ENCODE results near the gene VIPR2. TPM values are rescaled to one million over a fixed set of nuclear protein-coding genes. Genes with fewer than 3 reads are reported as not detected.

The VIPR2 gene
- total RNA-seq, 2 donors from 2014 or later: not detected

DNA sequence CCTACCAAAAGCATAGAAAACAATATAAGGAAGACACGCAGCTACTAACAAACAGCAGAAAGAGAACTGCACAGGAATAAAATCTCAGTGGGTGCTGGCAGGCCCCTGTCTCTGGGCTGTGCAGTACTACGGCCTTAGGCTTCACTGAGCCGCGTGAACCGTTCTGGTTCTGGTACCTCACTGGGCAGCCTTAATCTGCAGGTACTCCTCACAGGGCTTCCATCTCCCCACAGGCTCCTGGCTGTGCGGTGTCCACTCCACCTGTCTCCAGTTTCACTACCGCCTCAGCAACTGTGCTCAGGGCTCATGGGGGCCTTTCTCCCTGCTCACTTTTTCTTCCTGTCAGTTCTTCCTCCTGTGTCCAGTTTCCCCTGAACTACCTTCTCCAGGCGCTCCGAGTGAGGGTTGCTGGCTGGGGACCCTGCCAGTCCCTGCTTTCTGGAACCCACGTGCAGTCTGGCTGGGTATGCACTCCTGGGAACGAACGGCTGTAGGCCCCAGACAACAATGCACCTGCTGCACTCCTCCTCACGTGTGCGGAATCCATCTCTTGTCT is 75.7 kb downstream of the VIPR2 start:
- ATAC-seq (no peak), DNase-seq (no peak)
- H3K4me1 Mint-ChIP-seq: peaks cover 29% of the 10 kb centered on the region
- H3K36me3 Mint-ChIP-seq (ENCODE audit: low read depth): no peaks in the 10 kb centered on the region
- H3K27ac Mint-ChIP-seq: peak overlapping the region; percentile 91
- H3K4me3 Mint-ChIP-seq: peak overlapping the region; percentile 52
- H3K9me3 ChIP-seq (ENCODE audit: control insufficient read depth, low read length, poor library complexity, severe bottlenecking): no peaks in the 10 kb centered on the region
- H3K27me3 Mint-ChIP-seq: no peaks in the 10 kb centered on the region

DNA sequence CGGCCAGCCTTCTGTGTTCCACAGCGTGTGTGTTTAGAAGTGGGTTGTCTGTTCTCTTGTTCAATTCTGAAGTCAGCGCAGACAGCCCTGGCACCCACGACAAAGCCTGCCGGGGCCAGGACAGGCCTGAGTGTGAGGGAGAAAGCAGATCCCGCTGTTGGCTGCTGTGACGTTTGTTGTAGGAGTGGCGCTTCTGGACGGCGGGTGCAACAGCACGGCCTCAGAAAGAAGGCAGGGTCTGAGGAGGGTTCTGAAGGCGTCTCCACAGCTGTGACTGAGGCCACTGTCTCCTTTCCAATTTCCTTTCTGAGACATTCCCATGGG is 76.2 kb downstream of the VIPR2 start:
- Mint-ChIP-seq H3K4me3 (peak overlapping the region; percentile 52), H3K4me1 (peaks cover 29% of the 10 kb centered on the region), H3K27ac (peak overlapping the region; percentile 84), H3K27me3 (no peaks in the 10 kb centered on the region), H3K36me3 (ENCODE audit: low read depth) (no peaks in the 10 kb centered on the region)
- ATAC-seq: peak; percentile 53
- H3K9me3 ChIP-seq (ENCODE audit: control insufficient read depth, low read length, poor library complexity, severe bottlenecking): no peaks in the 10 kb centered on the region
- no peak for DNase-seq

- Mint-ChIP-seq H3K4me3 (peak overlapping the region; percentile 52), H3K27ac (peak overlapping the region; percentile 84), H3K27me3 (no peaks in the 10 kb centered on the region), H3K4me1 (peaks cover 29% of the 10 kb centered on the region), H3K36me3 (ENCODE audit: low read depth) (no peaks in the 10 kb centered on the region)
- no peaks in the 10 kb centered on the region for H3K9me3 ChIP-seq (ENCODE audit: control insufficient read depth, low read length, poor library complexity, severe bottlenecking)
- no peak for ATAC-seq
- no peak for DNase-seq
These were observed 76.8 kb downstream of the VIPR2 start for GRCh38 chr7:159067576-159068487.

DNA sequence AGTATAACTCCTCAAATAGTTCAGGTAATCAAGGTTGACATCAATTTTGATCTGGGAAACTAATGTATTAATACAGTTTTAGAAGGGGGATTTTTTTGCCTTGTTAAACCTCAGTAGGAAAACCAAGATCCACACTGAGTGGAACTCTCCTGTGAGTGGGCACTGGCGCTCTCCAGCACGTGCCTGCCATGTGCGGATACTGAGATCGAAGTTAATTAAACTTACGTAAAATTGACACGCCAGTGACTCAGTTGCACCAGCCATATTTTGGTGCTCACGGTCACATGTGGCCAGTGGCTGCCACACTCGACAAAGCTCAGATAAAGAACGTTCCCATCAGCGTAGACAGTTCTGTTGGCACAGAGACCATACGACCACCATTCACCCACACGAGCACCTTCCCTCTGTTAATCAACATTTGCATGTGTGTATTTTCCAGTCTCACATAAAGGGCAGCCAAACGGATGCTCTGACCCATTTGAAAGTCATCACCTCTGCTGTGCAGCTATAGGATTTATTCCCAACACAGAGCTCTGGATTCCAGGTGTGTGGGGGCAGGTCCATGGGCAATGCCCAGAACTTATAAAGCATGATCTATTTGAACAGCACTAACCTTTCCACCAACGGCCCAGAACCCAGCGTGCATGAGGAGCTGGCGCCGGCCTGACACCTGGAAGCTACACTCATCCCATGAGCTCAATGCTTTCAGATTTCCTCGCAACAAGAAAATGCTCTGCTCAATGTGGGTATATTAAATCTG is 77.7 kb downstream of the VIPR2 start:
- DNase-seq (no peak), ATAC-seq (no peak)
- H3K4me3 Mint-ChIP-seq: peak overlapping the region; percentile 31
- H3K9me3 ChIP-seq (ENCODE audit: control insufficient read depth, low read length, poor library complexity, severe bottlenecking): no peaks in the 10 kb centered on the region
- peaks cover 29% of the 10 kb centered on the region for H3K4me1 Mint-ChIP-seq
- H3K36me3 Mint-ChIP-seq (ENCODE audit: low read depth): no peaks in the 10 kb centered on the region
- no peaks in the 10 kb centered on the region for H3K27me3 Mint-ChIP-seq
- H3K27ac Mint-ChIP-seq: no peak overlapping the region

- DNase-seq: no peak
- H3K4me1 Mint-ChIP-seq: peaks cover 24% of the 10 kb centered on the region
These were observed 78.7 kb downstream of the VIPR2 start for GRCh38 chr7:159065852-159066480.

DNA sequence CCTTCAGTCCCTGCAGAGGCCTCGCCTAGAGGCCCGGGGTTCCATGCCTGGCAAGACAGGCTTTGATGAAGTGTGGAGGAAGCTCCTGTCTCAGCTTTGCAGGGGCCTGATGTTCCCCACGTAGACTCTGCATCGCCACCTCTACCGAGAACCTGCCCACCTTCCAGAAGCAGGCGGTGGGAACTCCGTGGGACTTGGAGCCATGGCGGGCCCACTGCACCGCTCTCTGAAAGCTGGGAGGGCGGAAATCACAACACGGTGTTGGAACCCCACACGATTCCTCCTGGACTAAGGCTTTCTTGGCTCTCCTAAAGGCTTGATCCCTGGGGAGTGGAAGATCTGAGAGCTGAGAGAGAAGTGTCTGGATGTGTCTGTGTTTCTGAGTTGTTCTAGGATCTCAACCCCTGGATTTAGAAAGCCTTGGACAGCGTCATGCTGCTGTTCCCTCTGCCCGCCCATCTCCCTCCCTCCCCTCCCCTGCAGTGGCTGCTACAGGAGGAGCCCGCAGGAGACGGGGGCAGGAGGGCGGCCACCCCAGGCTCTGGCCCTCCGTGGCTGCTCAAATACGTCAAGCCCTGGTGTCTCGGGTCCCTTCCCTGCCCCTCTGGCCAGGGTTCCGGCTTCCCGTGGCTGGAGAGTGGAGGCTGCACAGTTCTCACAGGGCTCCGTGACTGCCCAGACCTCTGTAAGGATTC is 79.7 kb downstream of the VIPR2 start:
- no peak overlapping the region for H3K4me3 Mint-ChIP-seq
- ATAC-seq (no peak), DNase-seq (no peak)
- no peaks in the 10 kb centered on the region for H3K36me3 Mint-ChIP-seq (ENCODE audit: low read depth)
- no peaks in the 10 kb centered on the region for H3K9me3 ChIP-seq (ENCODE audit: control insufficient read depth, low read length, poor library complexity, severe bottlenecking)
- no peaks in the 10 kb centered on the region for H3K27me3 Mint-ChIP-seq
- peaks cover 17% of the 10 kb centered on the region for H3K4me1 Mint-ChIP-seq
- H3K27ac Mint-ChIP-seq: no peak overlapping the region

More at GRCh38 chr7:159065852-159066480, 78.7 kb downstream of the VIPR2 start:
- ATAC-seq: no peak
- Mint-ChIP-seq H3K36me3 (ENCODE audit: low read depth) (no peaks in the 10 kb centered on the region), H3K27me3 (no peaks in the 10 kb centered on the region), H3K4me3 (no peak overlapping the region), H3K27ac (no peak overlapping the region)
- H3K9me3 ChIP-seq (ENCODE audit: control insufficient read depth, low read length, poor library complexity, severe bottlenecking): no peaks in the 10 kb centered on the region

- Mint-ChIP-seq H3K4me3 (no peak overlapping the region), H3K27me3 (no peaks in the 10 kb centered on the region), H3K27ac (no peak overlapping the region), H3K4me1 (peaks cover 11% of the 10 kb centered on the region), H3K36me3 (ENCODE audit: low read depth) (no peaks in the 10 kb centered on the region)
- H3K9me3 ChIP-seq (ENCODE audit: control insufficient read depth, low read length, poor library complexity, severe bottlenecking): no peaks in the 10 kb centered on the region
- no peak for ATAC-seq
- DNase-seq: no peak
These were observed 80.4 kb downstream of the VIPR2 start for GRCh38 chr7:159064121-159064815.

GRCh38 chr7:159063046-159063840 is 81.4 kb downstream of the VIPR2 start:
- no peak overlapping the region for H3K27ac Mint-ChIP-seq
- no peaks in the 10 kb centered on the region for H3K9me3 ChIP-seq (ENCODE audit: control insufficient read depth, low read length, poor library complexity, severe bottlenecking)
- no peaks in the 10 kb centered on the region for H3K27me3 Mint-ChIP-seq
- H3K4me1 Mint-ChIP-seq: peaks cover 3% of the 10 kb centered on the region
- ATAC-seq (no peak), DNase-seq (no peak)
- H3K4me3 Mint-ChIP-seq: no peak overlapping the region
- H3K36me3 Mint-ChIP-seq (ENCODE audit: low read depth): no peaks in the 10 kb centered on the region

GRCh38 chr7:159062569-159062968 is 82.1 kb downstream of the VIPR2 start:
- Mint-ChIP-seq H3K36me3 (ENCODE audit: low read depth) (no peaks in the 10 kb centered on the region), H3K27ac (no peak overlapping the region), H3K4me3 (no peak overlapping the region), H3K4me1 (no peaks in the 10 kb centered on the region), H3K27me3 (no peaks in the 10 kb centered on the region)
- no peaks in the 10 kb centered on the region for H3K9me3 ChIP-seq (ENCODE audit: control insufficient read depth, low read length, poor library complexity, severe bottlenecking)
- ATAC-seq: no peak
- no peak for DNase-seq

- DNase-seq (no peak), ATAC-seq (no peak)
- no peaks in the 10 kb centered on the region for H3K36me3 Mint-ChIP-seq (ENCODE audit: low read depth)
- H3K9me3 ChIP-seq (ENCODE audit: control insufficient read depth, low read length, poor library complexity, severe bottlenecking): no peaks in the 10 kb centered on the region
- no peak overlapping the region for H3K27ac Mint-ChIP-seq
- no peaks in the 10 kb centered on the region for H3K27me3 Mint-ChIP-seq
- no peaks in the 10 kb centered on the region for H3K4me1 Mint-ChIP-seq
- H3K4me3 Mint-ChIP-seq: no peak overlapping the region
These were observed 82.9 kb downstream of the VIPR2 start for GRCh38 chr7:159061674-159062212.

DNA sequence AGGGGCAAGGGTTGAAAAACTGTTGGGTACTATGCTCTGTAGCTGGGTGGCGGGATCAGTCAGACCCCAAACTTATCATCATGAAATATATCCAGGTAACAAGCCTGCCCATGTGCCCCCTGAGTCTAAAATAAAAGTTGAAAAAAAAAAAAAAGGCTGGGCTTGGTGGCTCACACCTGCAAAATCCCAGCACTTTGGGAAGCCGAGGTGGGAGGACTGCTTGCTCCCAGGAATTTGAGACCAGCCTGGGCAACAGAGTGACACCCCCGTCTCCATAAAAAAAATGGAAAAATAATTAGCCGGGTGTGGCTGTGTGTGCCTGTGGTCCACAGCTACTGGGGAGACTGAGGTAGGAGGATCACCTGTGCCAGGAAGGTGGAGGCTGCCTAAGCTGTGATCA is 83.5 kb downstream of the VIPR2 start:
- Mint-ChIP-seq H3K36me3 (ENCODE audit: low read depth) (no peaks in the 10 kb centered on the region), H3K4me3 (no peak overlapping the region), H3K27me3 (no peaks in the 10 kb centered on the region), H3K27ac (no peak overlapping the region), H3K4me1 (no peaks in the 10 kb centered on the region)
- ATAC-seq (no peak), DNase-seq (no peak)
- no peaks in the 10 kb centered on the region for H3K9me3 ChIP-seq (ENCODE audit: control insufficient read depth, low read length, poor library complexity, severe bottlenecking)
